ENCODE results near the gene MAP4K4. TPM values are rescaled to one million over a fixed set of nuclear protein-coding genes. Genes with fewer than 3 reads are reported as not detected.
"Not testable (repeated sequence)": the region's sequence is repeated elsewhere in the genome, so short reads cannot be mapped to it uniquely, and the experiment has no call there.

MAP4K4 gene
- total RNA-seq, 1 experiment from 2014 or later, result 162 TPM

DNA sequence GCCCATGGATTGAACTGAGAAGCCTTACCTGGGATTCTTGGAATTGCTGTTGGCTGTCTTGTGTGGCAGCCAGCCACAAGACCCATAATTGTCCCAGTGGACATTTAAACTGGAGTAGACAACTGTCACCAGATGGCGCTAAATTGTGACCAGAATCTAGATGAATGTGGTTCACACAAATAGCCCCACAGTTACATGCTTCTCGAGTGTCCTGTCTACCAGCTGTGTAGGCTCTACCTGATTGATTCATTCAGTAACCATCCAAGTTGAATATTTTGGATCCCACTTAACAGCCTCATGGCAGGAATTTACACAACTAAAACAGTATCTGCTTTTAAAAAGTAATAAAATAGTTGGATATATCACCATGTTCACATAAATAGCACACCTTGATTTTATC, 73.2 kb downstream of the MAP4K4 start:
- Mint-ChIP-seq H3K36me3 (ENCODE audit: insufficient read depth, unreplicated experiment) (peaks cover 12% of the 10 kb centered on the region), H3K27ac (ENCODE audit: low read depth, unreplicated experiment) (peak overlapping the region; percentile 36), H3K4me1 (ENCODE audit: insufficient read depth, unreplicated experiment) (peaks cover 57% of the 10 kb centered on the region), H3K4me3 (ENCODE audit: unreplicated experiment) (no peak overlapping the region), H3K9me3 (ENCODE audit: unreplicated experiment) (no peaks in the 10 kb centered on the region), H3K27me3 (ENCODE audit: insufficient read depth, unreplicated experiment) (no peaks in the 10 kb centered on the region)
- DNase-seq (ENCODE audit: unreplicated experiment), result peak; percentile 63
- CTCF ChIA-PET, result interaction anchor here (0.5 to 3.6 kb wide), 13 partner anchors 9 to 89 kb away, joined by 3 to 22 read pairs (median 4); no protein-coding TSS in a partner anchor
- intact Hi-C loops (cut with micrococcal nuclease), result loop anchor here (2.0 kb wide), 1 partner anchor 60 kb away; no protein-coding TSS in a partner anchor
- POLR2A ChIA-PET, result interaction anchor here (0.6 to 2.4 kb wide), 9 partner anchors 10 to 425 kb away, joined by 3 to 10 read pairs (median 4); partner anchors contain the start of gene MAP4K4
- TF ChIP-seq, protein P1, sequence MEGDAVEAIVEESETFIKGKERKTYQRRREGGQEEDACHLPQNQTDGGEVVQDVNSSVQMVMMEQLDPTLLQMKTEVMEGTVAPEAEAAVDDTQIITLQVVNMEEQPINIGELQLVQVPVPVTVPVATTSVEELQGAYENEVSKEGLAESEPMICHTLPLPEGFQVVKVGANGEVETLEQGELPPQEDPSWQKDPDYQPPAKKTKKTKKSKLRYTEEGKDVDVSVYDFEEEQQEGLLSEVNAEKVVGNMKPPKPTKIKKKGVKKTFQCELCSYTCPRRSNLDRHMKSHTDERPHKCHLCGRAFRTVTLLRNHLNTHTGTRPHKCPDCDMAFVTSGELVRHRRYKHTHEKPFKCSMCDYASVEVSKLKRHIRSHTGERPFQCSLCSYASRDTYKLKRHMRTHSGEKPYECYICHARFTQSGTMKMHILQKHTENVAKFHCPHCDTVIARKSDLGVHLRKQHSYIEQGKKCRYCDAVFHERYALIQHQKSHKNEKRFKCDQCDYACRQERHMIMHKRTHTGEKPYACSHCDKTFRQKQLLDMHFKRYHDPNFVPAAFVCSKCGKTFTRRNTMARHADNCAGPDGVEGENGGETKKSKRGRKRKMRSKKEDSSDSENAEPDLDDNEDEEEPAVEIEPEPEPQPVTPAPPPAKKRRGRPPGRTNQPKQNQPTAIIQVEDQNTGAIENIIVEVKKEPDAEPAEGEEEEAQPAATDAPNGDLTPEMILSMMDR (IDR thresholded peaks at IDR 0.05; ENCODE audit: unreplicated experiment), result peak; percentile 33
- no TSS peak for BruUV-seq (replicated peaks)

DNA sequence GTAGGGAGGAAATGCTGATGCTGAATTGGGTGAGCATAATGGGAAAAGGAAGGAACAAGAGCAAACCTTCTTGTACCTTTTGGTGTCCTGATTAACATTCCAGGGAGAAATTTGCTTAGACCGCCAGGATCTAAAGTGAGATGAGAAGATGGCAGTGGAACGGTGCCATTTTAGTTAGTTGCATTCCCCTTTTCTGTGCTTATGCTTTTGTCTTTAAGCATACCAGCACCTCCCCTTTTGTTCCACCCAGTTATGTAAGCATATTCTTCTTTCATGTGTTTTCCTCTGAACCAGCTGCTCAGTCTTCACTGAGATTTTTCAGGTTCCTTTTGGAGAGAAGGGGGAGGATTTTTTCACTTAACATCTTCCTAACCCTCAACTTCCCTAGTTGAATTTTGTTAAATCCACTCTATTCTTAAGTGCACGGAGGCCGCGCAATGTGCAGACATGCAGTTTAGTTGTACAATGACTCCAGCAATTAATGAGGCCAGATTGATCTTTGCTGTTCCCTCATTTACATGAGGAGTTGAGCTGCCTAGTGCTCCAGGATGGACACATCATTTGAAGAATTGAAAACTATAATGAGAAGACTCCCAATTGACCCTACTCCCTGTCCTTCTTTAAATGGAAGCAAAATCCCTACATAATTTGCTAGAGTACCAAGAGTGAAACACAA, 73.9 kb downstream of the MAP4K4 start:
- DNase-seq (ENCODE audit: unreplicated experiment), result no peak
- no peak overlapping the region for H3K4me3 Mint-ChIP-seq (ENCODE audit: unreplicated experiment)
- POLR2A ChIA-PET, result interaction anchor here (0.6 to 2.4 kb wide), 10 partner anchors 9 to 425 kb away, joined by 3 to 10 read pairs (median 4); partner anchors contain the start of gene MAP4K4
- no peaks in the 10 kb centered on the region for H3K27me3 Mint-ChIP-seq (ENCODE audit: insufficient read depth, unreplicated experiment)
- TF ChIP-seq, protein P1 (IDR thresholded peaks at IDR 0.05; ENCODE audit: unreplicated experiment), result no peak
- intact Hi-C loops (cut with micrococcal nuclease), result loop anchor here (2.0 kb wide), 1 partner anchor 59 kb away; no protein-coding TSS in a partner anchor
- H3K36me3 Mint-ChIP-seq (ENCODE audit: insufficient read depth, unreplicated experiment), result peaks cover 12% of the 10 kb centered on the region
- H3K4me1 Mint-ChIP-seq (ENCODE audit: insufficient read depth, unreplicated experiment), result peaks cover 59% of the 10 kb centered on the region
- CTCF ChIA-PET, result interaction anchor here (0.5 to 3.6 kb wide), 10 partner anchors 9 to 101 kb away, joined by 3 to 22 read pairs (median 4); no protein-coding TSS in a partner anchor
- peak overlapping the region; percentile 36 for H3K27ac Mint-ChIP-seq (ENCODE audit: low read depth, unreplicated experiment)
- no TSS peak for BruUV-seq (replicated peaks)
- H3K9me3 Mint-ChIP-seq (ENCODE audit: unreplicated experiment), result no peaks in the 10 kb centered on the region

DNA sequence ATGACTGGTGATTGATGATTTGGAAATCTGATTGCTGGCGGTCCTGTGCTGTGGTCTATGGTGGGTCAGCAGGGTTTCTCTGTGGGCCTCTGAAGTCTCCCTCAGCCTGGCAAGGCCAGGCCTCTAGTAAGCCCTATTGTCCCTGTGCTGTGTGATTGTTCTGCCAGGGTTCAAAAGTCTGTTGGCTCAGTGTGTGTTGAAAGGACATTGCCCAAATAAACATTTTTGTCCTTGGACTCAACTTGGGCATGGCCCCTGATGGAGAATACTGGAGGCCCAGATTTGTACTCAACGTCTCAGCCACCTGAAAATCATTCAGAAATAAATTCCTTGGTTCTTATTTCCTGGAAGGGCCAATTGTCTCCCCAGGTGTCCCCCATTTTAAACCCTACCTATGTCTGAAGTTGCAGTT, 74.4 kb downstream of the MAP4K4 start:
- Mint-ChIP-seq H3K4me3 (ENCODE audit: unreplicated experiment) (no peak overlapping the region), H3K36me3 (ENCODE audit: insufficient read depth, unreplicated experiment) (peaks cover 12% of the 10 kb centered on the region), H3K4me1 (ENCODE audit: insufficient read depth, unreplicated experiment) (peaks cover 53% of the 10 kb centered on the region), H3K27me3 (ENCODE audit: insufficient read depth, unreplicated experiment) (no peaks in the 10 kb centered on the region), H3K27ac (ENCODE audit: low read depth, unreplicated experiment) (no peak overlapping the region), H3K9me3 (ENCODE audit: unreplicated experiment) (no peaks in the 10 kb centered on the region)
- ChIA-PET POLR2A (interaction anchor here (0.9 to 2.4 kb wide), 5 partner anchors 9 to 75 kb away, joined by 3 to 10 read pairs (median 5); partner anchors contain the start of gene MAP4K4), CTCF (interaction anchor here (0.6 to 3.6 kb wide), 6 partner anchors 9 to 72 kb away, joined by 3 to 22 read pairs (median 4); no protein-coding TSS in a partner anchor)
- no TSS peak for BruUV-seq (replicated peaks)
- DNase-seq (ENCODE audit: unreplicated experiment), result no peak
- TF ChIP-seq, protein P1 (IDR thresholded peaks at IDR 0.05; ENCODE audit: unreplicated experiment), result no peak
- intact Hi-C loops (cut with micrococcal nuclease), result loop anchor here (2.0 kb wide), 1 partner anchor 59 kb away; no protein-coding TSS in a partner anchor

DNA sequence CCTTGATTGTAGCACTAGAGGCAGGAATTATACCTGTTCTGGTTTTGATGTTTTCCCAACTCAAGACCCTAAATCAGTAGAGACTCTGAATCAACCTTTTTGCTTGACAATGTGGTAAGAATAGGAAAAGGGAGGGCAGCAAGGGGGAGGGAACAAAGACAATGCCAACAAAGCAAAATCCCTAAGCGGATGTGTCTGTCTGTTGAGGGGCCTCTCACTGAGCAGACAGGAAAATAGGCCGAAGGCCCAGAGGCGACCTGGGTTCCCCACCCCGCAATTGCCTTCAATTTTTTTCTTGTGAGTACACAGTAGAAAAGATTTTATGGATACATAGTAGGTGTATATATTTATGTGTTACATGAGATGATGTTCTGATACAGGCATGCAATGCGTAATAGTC, 75.6 kb downstream of the MAP4K4 start:
- no peak overlapping the region for H3K4me3 Mint-ChIP-seq (ENCODE audit: unreplicated experiment)
- CTCF ChIA-PET, result interaction anchor here (0.6 to 0.7 kb wide), 2 partner anchors 19 to 101 kb away, joined by 3 read pairs; no protein-coding TSS in a partner anchor
- TF ChIP-seq, protein P1 (IDR thresholded peaks at IDR 0.05; ENCODE audit: unreplicated experiment), result no peak
- intact Hi-C loops (cut with micrococcal nuclease), result no loop called here
- H3K4me1 Mint-ChIP-seq (ENCODE audit: insufficient read depth, unreplicated experiment), result peaks cover 49% of the 10 kb centered on the region
- DNase-seq (ENCODE audit: unreplicated experiment), result no peak
- no peaks in the 10 kb centered on the region for H3K27me3 Mint-ChIP-seq (ENCODE audit: insufficient read depth, unreplicated experiment)
- POLR2A ChIA-PET, result no interaction called here
- BruUV-seq (replicated peaks), result no TSS peak
- no peak overlapping the region for H3K27ac Mint-ChIP-seq (ENCODE audit: low read depth, unreplicated experiment)
- H3K36me3 Mint-ChIP-seq (ENCODE audit: insufficient read depth, unreplicated experiment), result peaks cover 13% of the 10 kb centered on the region
- H3K9me3 Mint-ChIP-seq (ENCODE audit: unreplicated experiment), result no peaks in the 10 kb centered on the region

DNA sequence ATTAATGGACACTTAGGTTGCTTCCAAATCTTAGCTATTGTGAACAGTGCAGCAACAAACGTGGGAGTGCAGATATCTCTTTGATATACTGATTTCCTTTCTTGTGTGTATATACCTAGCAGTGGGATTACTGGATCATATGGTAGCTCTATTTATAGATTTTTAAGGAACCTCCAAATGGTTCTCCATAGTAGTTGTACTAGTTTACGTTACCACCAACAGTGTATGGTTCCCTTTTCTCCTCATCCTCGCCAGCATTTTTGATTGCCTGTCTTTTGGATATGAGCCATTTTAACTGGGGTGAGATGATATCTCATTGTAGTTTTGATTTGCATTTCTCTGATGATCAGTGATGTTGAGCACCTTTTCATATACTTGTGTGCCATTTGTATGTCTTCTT, 76.5 kb downstream of the MAP4K4 start:
- ChIA-PET CTCF (interaction anchor here (0.6 to 0.7 kb wide), 2 partner anchors 102 to 275 kb away, joined by 3 read pairs; no protein-coding TSS in a partner anchor), POLR2A (interaction anchor here (0.8 to 1.2 kb wide), 2 partner anchors 10 to 29 kb away, joined by 3 to 5 read pairs; no protein-coding TSS in a partner anchor)
- peaks cover 43% of the 10 kb centered on the region for H3K4me1 Mint-ChIP-seq (ENCODE audit: insufficient read depth, unreplicated experiment)
- H3K27me3 Mint-ChIP-seq (ENCODE audit: insufficient read depth, unreplicated experiment); BruUV-seq (replicated peaks); H3K4me3 Mint-ChIP-seq (ENCODE audit: unreplicated experiment); H3K9me3 Mint-ChIP-seq (ENCODE audit: unreplicated experiment); DNase-seq (ENCODE audit: unreplicated experiment); intact Hi-C loops (cut with micrococcal nuclease); H3K27ac Mint-ChIP-seq (ENCODE audit: low read depth, unreplicated experiment): not testable (repeated sequence)
- peaks cover 15% of the 10 kb centered on the region for H3K36me3 Mint-ChIP-seq (ENCODE audit: insufficient read depth, unreplicated experiment)

Data from MCF 10A (cell line).